Erythroblast (primary cell): Measurements from ENCODE around the gene PTPRN2.

Experiments
- GATA1 ChIP-seq: IDR thresholded peaks from 2 replicates; pipeline ENCODE4 v1.6.1; 2011; ENCODE audit warnings: low read depth, mild to moderate bottlenecking, control low read depth, low read length, moderate library complexity
- POLR2A ChIP-seq: IDR thresholded peaks from 2 replicates; pipeline ENCODE4 v1.6.1; 2011; ENCODE audit warnings: mild to moderate bottlenecking, low read length

- TF ChIP-seq POLR2A, result no peak
- TF ChIP-seq GATA1, result no peak
Measured at GRCh38 chr7:157674027-157674714, 913.5 kb downstream of the PTPRN2 start.
